Neural cell (in vitro differentiated cells): ENCODE measurements around the gene FHIT. TPM values are rescaled to one million over a fixed set of nuclear protein-coding genes. Genes with fewer than 3 reads are reported as not detected.

Experiments used
- H2AFZ ChIP-seq: fragments of 200-600, 300-800 bp; sonication (generic), shearing (Covaris generic); 2 replicates; pipeline ENCODE4 v1.6.0; 2014; ENCODE audit warnings: low read depth, mild to moderate bottlenecking, antibody characterized with exemption, low read length, moderate library complexity
- H3F3A ChIP-seq: fragments of 200-600 bp; shearing (Covaris generic); 2 replicates; pipeline ENCODE4 v1.6.1; 2016; ENCODE audit warnings: mild to moderate bottlenecking, moderate library complexity, mixed read lengths, antibody characterized with exemption, low read length; ENCODE audit not compliant: insufficient read depth, poor library complexity, severe bottlenecking
- H3K27ac ChIP-seq: fragments of 200-600, 300-800 bp; sonication (generic), shearing (Covaris generic); 2 replicates; pipeline ENCODE4 v1.5.1; 2014; ENCODE audit warnings: mild to moderate bottlenecking, low read length, moderate library complexity
- H3K27me3 ChIP-seq: fragments of 300-800, 200-600 bp; sonication (generic), shearing (Covaris generic); 2 replicates; pipeline ENCODE4 v1.6.0; 2014; ENCODE audit warnings: mild to moderate bottlenecking, low read depth, low read length, moderate library complexity; ENCODE audit not compliant: insufficient read depth
- H3K36me3 ChIP-seq: fragments of 300-800, 200-600 bp; sonication (generic), shearing (Covaris generic); 2 replicates; pipeline ENCODE4 v1.5.1; 2014; ENCODE audit warnings: mild to moderate bottlenecking, antibody characterized with exemption, low read length, moderate library complexity; ENCODE audit not compliant: insufficient read depth
- H3K4me2 ChIP-seq: fragments of 300-800, 200-600 bp; sonication (generic), shearing (Covaris generic); 2 replicates; pipeline ENCODE4 v1.6.0; 2014; ENCODE audit warnings: mild to moderate bottlenecking, low read length
- H3K4me3 ChIP-seq: fragments of 300-800, 200-600 bp; sonication (generic), shearing (Covaris generic); 2 replicates; pipeline ENCODE4 v1.5.1; 2014; ENCODE audit warnings: mild to moderate bottlenecking, low read length, moderate library complexity
- H3K79me2 ChIP-seq: fragments of 200-600 bp; shearing (Covaris generic); replicated peaks from 2 replicates; pipeline ENCODE4 v1.6.0; 2014; ENCODE audit warnings: mild to moderate bottlenecking, low read length, moderate library complexity; ENCODE audit not compliant: insufficient read depth
- H3K9ac ChIP-seq: fragments of 300-800, 200-600 bp; sonication (generic), shearing (Covaris generic); 2 replicates; pipeline ENCODE4 v1.6.1; 2016; ENCODE audit warnings: mild to moderate bottlenecking, low read length, mixed read lengths
- H3K9me2 ChIP-seq: fragments of 200-600 bp; shearing (Covaris generic); 2 replicates; pipeline ENCODE4 v1.6.1; 2016; ENCODE audit warnings: mild to moderate bottlenecking, low read length, mixed read lengths; ENCODE audit not compliant: insufficient read depth
- H3K9me3 ChIP-seq: fragments of 200-600, 300-800 bp; sonication (generic), shearing (Covaris generic); 2 replicates; pipeline ENCODE4 v1.6.1; 2016; ENCODE audit warnings: mild to moderate bottlenecking, mixed run types, low read length, moderate library complexity, mixed read lengths
- H4K20me1 ChIP-seq: fragments of 200-600 bp; shearing (Covaris generic); 2 replicates; pipeline ENCODE4 v1.6.1; 2016; ENCODE audit warnings: mild to moderate bottlenecking, mixed run types; ENCODE audit not compliant: insufficient read depth
- CTCF ChIP-seq: fragments of 450-650 bp; IDR thresholded peaks from 2 replicates; pipeline ENCODE4 v1.5.1; 2014; ENCODE audit warnings: antibody characterized with exemption, mild to moderate bottlenecking, moderate library complexity; ENCODE audit not compliant: poor library complexity, severe bottlenecking
- EP300 ChIP-seq: fragments of 450-650 bp; conservative IDR thresholded peaks from 2 replicates; pipeline ENCODE4 v1.6.1; 2014; ENCODE audit warnings: antibody characterized with exemption, mild to moderate bottlenecking, moderate library complexity; ENCODE audit not compliant: poor library complexity, severe bottlenecking
- EZH2 ChIP-seq: fragments of 200-600, 300-800 bp; shearing (Covaris generic), sonication (generic); IDR thresholded peaks from 2 replicates; pipeline ENCODE4 v1.6.1; 2014; ENCODE audit warnings: antibody characterized with exemption, low read length, borderline replicate concordance, mild to moderate bottlenecking; ENCODE audit not compliant: insufficient read depth, poor library complexity, severe bottlenecking
- MXI1 ChIP-seq: fragments of 450-650 bp; conservative IDR thresholded peaks from 2 replicates; pipeline ENCODE4 v1.6.1; 2014; ENCODE audit warnings: antibody characterized with exemption, mild to moderate bottlenecking; ENCODE audit not compliant: poor library complexity, severe bottlenecking
- POLR2AphosphoS5 ChIP-seq: IDR thresholded peaks from 2 replicates; pipeline ENCODE4 v1.6.1; 2012
- RAD21 ChIP-seq: fragments of 450-650 bp; conservative IDR thresholded peaks from 2 replicates; pipeline ENCODE4 v1.6.1; 2014; ENCODE audit warnings: antibody characterized with exemption, mild to moderate bottlenecking, moderate library complexity
- REST ChIP-seq: IDR thresholded peaks from 2 replicates; pipeline ENCODE4 v1.6.1; 2012; ENCODE audit warnings: borderline replicate concordance
- SMC3 ChIP-seq: fragments of 450-650 bp; conservative IDR thresholded peaks from 2 replicates; pipeline ENCODE4 v1.6.1; 2014; ENCODE audit warnings: antibody characterized with exemption, mild to moderate bottlenecking, moderate library complexity; ENCODE audit not compliant: poor library complexity
- TAF1 ChIP-seq: IDR thresholded peaks from 2 replicates; pipeline ENCODE4 v1.6.1; 2012; ENCODE audit warnings: low read depth
- polyA plus RNA-seq: library from polyadenylated mRNA; depleted of rRNA; stranded (reverse); fragments of >200 nt; gene quantifications from 2 replicates; pipeline ENCODE4 v1.2.3, GENCODE V29; 2014

Gene FHIT
- polyA plus RNA-seq, 1 donor from 2014 or later = not detected

- no peak overlapping the region for H3K4me2 ChIP-seq
- H3K9me2 ChIP-seq = no peaks in the 10 kb centered on the region
- H3K4me3 ChIP-seq = no peak overlapping the region
- H4K20me1 ChIP-seq = no peaks in the 10 kb centered on the region
- no peak overlapping the region for H3K9ac ChIP-seq
- TF ChIP-seq REST = no peak
- no peak for TF ChIP-seq POLR2AphosphoS5
- no peak for TF ChIP-seq MXI1
- no peak for TF ChIP-seq RAD21
- TF ChIP-seq EP300 = no peak
- TF ChIP-seq CTCF = no peak
- TF ChIP-seq SMC3 = no peak
- no peak for TF ChIP-seq TAF1
- TF ChIP-seq EZH2 = no peak
- no peaks in the 10 kb centered on the region for H3K79me2 ChIP-seq
- H2AFZ ChIP-seq = no peak overlapping the region
- H3K9me3 ChIP-seq = no peaks in the 10 kb centered on the region
- no peaks in the 10 kb centered on the region for H3F3A ChIP-seq
- H3K36me3 ChIP-seq = no peaks in the 10 kb centered on the region
- no peak overlapping the region for H3K27ac ChIP-seq
- H3K27me3 ChIP-seq = no peaks in the 10 kb centered on the region
These were observed 950.1 kb downstream of the FHIT start for GRCh38 chr3:60301142-60301541.

- no peak overlapping the region for H3K9ac ChIP-seq
- H3K27me3 ChIP-seq = no peaks in the 10 kb centered on the region
- H3K79me2 ChIP-seq = no peaks in the 10 kb centered on the region
- TF ChIP-seq CTCF = no peak
- no peak overlapping the region for H3K4me2 ChIP-seq
- H3K4me3 ChIP-seq = no peak overlapping the region
- no peaks in the 10 kb centered on the region for H4K20me1 ChIP-seq
- no peaks in the 10 kb centered on the region for H3F3A ChIP-seq
- no peaks in the 10 kb centered on the region for H3K9me2 ChIP-seq
- H3K36me3 ChIP-seq = no peaks in the 10 kb centered on the region
- no peak overlapping the region for H3K27ac ChIP-seq
- H2AFZ ChIP-seq = no peak overlapping the region
- H3K9me3 ChIP-seq = no peaks in the 10 kb centered on the region
These were observed 953.1 kb downstream of the FHIT start for GRCh38 chr3:60298141-60298540.
